Activated CD4-positive, alpha-beta T cell treated with anti-CD3 and anti-CD28 coated beads, Interleukin-2, amount 10 ng/mL, durations not matched to agents 24 days and 14 days (primary cell): ENCODE data around the gene PYGB. TPM values are rescaled to one million over a fixed set of nuclear protein-coding genes. Genes with fewer than 3 reads are reported as not detected.

Source experiments
- DNase-seq: peaks from one replicate; pipeline ENCODE4 v3.0.0; 2022
- H3K27ac Mint-ChIP-seq: one replicate; pipeline ENCODE4 v1.8.0; 2022; ENCODE audit warnings: mild to moderate bottlenecking, mixed read lengths
- H3K27me3 Mint-ChIP-seq: one replicate; pipeline ENCODE4 v1.8.0; 2022; ENCODE audit warnings: mixed read lengths
- H3K36me3 Mint-ChIP-seq: one replicate; pipeline ENCODE4 v1.8.0; 2022; ENCODE audit warnings: low read depth, mild to moderate bottlenecking, mixed read lengths
- H3K4me1 Mint-ChIP-seq: one replicate; pipeline ENCODE4 v1.8.0; 2021; ENCODE audit warnings: mixed read lengths
- H3K4me3 Mint-ChIP-seq: one replicate; pipeline ENCODE4 v1.8.0; 2022; ENCODE audit warnings: mild to moderate bottlenecking, moderate library complexity, mixed read lengths
- H3K9me3 Mint-ChIP-seq: one replicate; pipeline ENCODE4 v1.8.0; 2021; ENCODE audit warnings: mixed read lengths
- intact Hi-C: fragments of 100-400 bp; cut with micrococcal nuclease; formaldehyde crosslinking; loops from one replicate; pipeline ENCODE4 v1.15.1; 2023
- total RNA-seq: library from RNA; stranded (reverse); gene quantifications from 2 replicates; pipeline ENCODE4 v1.2.3, GENCODE V29; 2022

PYGB gene
- total RNA-seq, 1 donor from 2014 or later: 36.6 TPM

GRCh38 chr20:25220810-25221591 is 26.9 kb upstream of the PYGB start:
- peaks cover 9% of the 10 kb centered on the region for H3K4me1 Mint-ChIP-seq
- no peak for DNase-seq
- peak overlapping the region; percentile 48 for H3K27ac Mint-ChIP-seq
- no peaks in the 10 kb centered on the region for H3K27me3 Mint-ChIP-seq
- no peaks in the 10 kb centered on the region for H3K9me3 Mint-ChIP-seq
- intact Hi-C loops: no loop called here
- H3K4me3 Mint-ChIP-seq: no peak overlapping the region
- peaks cover 11% of the 10 kb centered on the region for H3K36me3 Mint-ChIP-seq

GRCh38 chr20:25221592-25222460 is 26.1 kb upstream of the PYGB start:
- peaks cover 11% of the 10 kb centered on the region for H3K36me3 Mint-ChIP-seq
- intact Hi-C loops: no loop called here
- H3K9me3 Mint-ChIP-seq: no peaks in the 10 kb centered on the region
- H3K4me1 Mint-ChIP-seq: peaks cover 9% of the 10 kb centered on the region
- H3K27me3 Mint-ChIP-seq: no peaks in the 10 kb centered on the region
- H3K27ac Mint-ChIP-seq: peak overlapping the region; percentile 40
- DNase-seq: no peak
- H3K4me3 Mint-ChIP-seq: no peak overlapping the region

GRCh38 chr20:25222461-25223178 is 25.3 kb upstream of the PYGB start:
- Mint-ChIP-seq H3K4me3 (no peak overlapping the region), H3K4me1 (peaks cover 9% of the 10 kb centered on the region), H3K9me3 (no peaks in the 10 kb centered on the region), H3K27me3 (no peaks in the 10 kb centered on the region), H3K27ac (peak overlapping the region; percentile 81), H3K36me3 (peaks cover 9% of the 10 kb centered on the region)
- intact Hi-C loops: loop anchor here (1.0 kb wide), 1 partner anchor 16 kb away; no protein-coding TSS in a partner anchor
- DNase-seq: no peak

GRCh38 chr20:25223179-25223661 is 24.7 kb upstream of the PYGB start:
- Mint-ChIP-seq H3K27me3 (no peaks in the 10 kb centered on the region), H3K36me3 (peaks cover 8% of the 10 kb centered on the region), H3K4me3 (no peak overlapping the region), H3K4me1 (peaks cover 9% of the 10 kb centered on the region), H3K27ac (peak overlapping the region; percentile 81), H3K9me3 (no peaks in the 10 kb centered on the region)
- peak; percentile 69 for DNase-seq
- intact Hi-C loops: loop anchor here (1.0 kb wide), 1 partner anchor 15 kb away; no protein-coding TSS in a partner anchor

- Mint-ChIP-seq H3K36me3 (peaks cover 8% of the 10 kb centered on the region), H3K4me3 (no peak overlapping the region), H3K27me3 (no peaks in the 10 kb centered on the region), H3K27ac (no peak overlapping the region), H3K4me1 (peaks cover 9% of the 10 kb centered on the region), H3K9me3 (no peaks in the 10 kb centered on the region)
- no peak for DNase-seq
- intact Hi-C loops: loop anchor here (1.0 kb wide), 1 partner anchor 14 kb away; no protein-coding TSS in a partner anchor
Observed at GRCh38 chr20:25223765-25224720, 23.8 kb upstream of the PYGB start.

- H3K27ac Mint-ChIP-seq: no peak overlapping the region
- intact Hi-C loops: no loop called here
- H3K27me3 Mint-ChIP-seq: no peaks in the 10 kb centered on the region
Observed at GRCh38 chr20:25224941-25225340, 22.9 kb upstream of the PYGB start.

GRCh38 chr20:25225642-25226432 is 22.0 kb upstream of the PYGB start:
- Mint-ChIP-seq H3K27me3 (no peaks in the 10 kb centered on the region), H3K4me3 (no peak overlapping the region), H3K9me3 (no peaks in the 10 kb centered on the region), H3K27ac (no peak overlapping the region), H3K4me1 (peaks cover 9% of the 10 kb centered on the region), H3K36me3 (peaks cover 6% of the 10 kb centered on the region)
- intact Hi-C loops: no loop called here
- no peak for DNase-seq

More at GRCh38 chr20:25224941-25225340, 22.9 kb upstream of the PYGB start:
- H3K4me1 Mint-ChIP-seq: peaks cover 9% of the 10 kb centered on the region
- H3K4me3 Mint-ChIP-seq: no peak overlapping the region
- DNase-seq: no peak
- H3K36me3 Mint-ChIP-seq: peaks cover 6% of the 10 kb centered on the region
- H3K9me3 Mint-ChIP-seq: no peaks in the 10 kb centered on the region

GRCh38 chr20:25226433-25227316 is 21.2 kb upstream of the PYGB start:
- Mint-ChIP-seq H3K36me3 (peaks cover 5% of the 10 kb centered on the region), H3K4me1 (peaks cover 9% of the 10 kb centered on the region), H3K9me3 (no peaks in the 10 kb centered on the region), H3K27me3 (no peaks in the 10 kb centered on the region), H3K27ac (no peak overlapping the region), H3K4me3 (no peak overlapping the region)
- intact Hi-C loops: no loop called here
- DNase-seq: no peak

- H3K9me3 Mint-ChIP-seq: no peaks in the 10 kb centered on the region
Observed at GRCh38 chr20:25227317-25227831, 20.5 kb upstream of the PYGB start.

GRCh38 chr20:25229486-25230165 is 18.3 kb upstream of the PYGB start:
- Mint-ChIP-seq H3K9me3 (no peaks in the 10 kb centered on the region), H3K4me1 (no peaks in the 10 kb centered on the region), H3K36me3 (no peaks in the 10 kb centered on the region), H3K27ac (no peak overlapping the region), H3K4me3 (no peak overlapping the region), H3K27me3 (no peaks in the 10 kb centered on the region)
- intact Hi-C loops: no loop called here
- DNase-seq: no peak

More at GRCh38 chr20:25227317-25227831, 20.5 kb upstream of the PYGB start:
- H3K36me3 Mint-ChIP-seq: peaks cover 2% of the 10 kb centered on the region
- DNase-seq: no peak
- peaks cover 6% of the 10 kb centered on the region for H3K4me1 Mint-ChIP-seq
- H3K27me3 Mint-ChIP-seq: no peaks in the 10 kb centered on the region
- intact Hi-C loops: no loop called here
- H3K4me3 Mint-ChIP-seq: no peak overlapping the region
- H3K27ac Mint-ChIP-seq: no peak overlapping the region
